GM18873 (cell line): ENCODE results near the gene RPL3.

Experiments
- ATAC-seq: cut with Tn5 transposase; IDR thresholded peaks from one replicate; pipeline ENCODE4 v1.9.1; 2021; ENCODE audit warnings: mild to moderate bottlenecking, moderate library complexity, moderate number of reproducible peaks; ENCODE audit not compliant: unreplicated experiment, low FRiP score

The RPL3 gene

DNA sequence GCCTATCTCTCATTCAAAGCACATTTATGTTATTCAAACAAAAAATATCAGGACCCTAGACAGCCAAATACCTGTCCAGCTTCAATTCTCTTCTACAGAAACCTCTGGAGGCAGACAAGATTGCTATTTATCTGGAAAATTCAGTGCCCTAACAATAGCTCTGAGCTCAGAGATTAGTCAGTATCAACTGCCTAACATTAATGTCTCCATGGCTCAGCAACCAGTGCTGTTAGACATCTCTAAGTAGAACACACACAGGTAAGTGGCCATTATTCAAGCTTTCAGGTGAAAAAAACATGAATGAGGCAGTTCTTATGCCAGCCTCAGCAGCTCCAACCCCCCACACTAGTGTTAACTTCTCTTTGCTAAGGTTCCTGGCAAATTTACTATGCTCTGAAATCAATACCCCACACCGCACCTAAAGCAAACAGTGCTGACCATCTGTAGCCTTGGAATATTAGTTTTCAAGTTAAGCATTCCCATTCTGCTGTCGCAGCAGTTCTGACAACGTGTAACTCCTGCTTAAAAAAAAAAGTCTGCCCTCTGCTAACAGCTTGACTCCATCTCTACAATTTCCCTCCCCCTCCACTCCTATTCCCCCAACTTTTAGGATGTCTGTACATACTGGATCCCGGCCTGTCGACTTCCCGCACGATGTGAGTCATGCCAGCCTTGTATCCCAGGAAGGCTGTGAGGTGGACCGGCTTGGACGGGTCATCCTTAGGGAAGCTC lies 1.5 kb downstream of the RPL3 start:
- ATAC-seq = no peak

DNA sequence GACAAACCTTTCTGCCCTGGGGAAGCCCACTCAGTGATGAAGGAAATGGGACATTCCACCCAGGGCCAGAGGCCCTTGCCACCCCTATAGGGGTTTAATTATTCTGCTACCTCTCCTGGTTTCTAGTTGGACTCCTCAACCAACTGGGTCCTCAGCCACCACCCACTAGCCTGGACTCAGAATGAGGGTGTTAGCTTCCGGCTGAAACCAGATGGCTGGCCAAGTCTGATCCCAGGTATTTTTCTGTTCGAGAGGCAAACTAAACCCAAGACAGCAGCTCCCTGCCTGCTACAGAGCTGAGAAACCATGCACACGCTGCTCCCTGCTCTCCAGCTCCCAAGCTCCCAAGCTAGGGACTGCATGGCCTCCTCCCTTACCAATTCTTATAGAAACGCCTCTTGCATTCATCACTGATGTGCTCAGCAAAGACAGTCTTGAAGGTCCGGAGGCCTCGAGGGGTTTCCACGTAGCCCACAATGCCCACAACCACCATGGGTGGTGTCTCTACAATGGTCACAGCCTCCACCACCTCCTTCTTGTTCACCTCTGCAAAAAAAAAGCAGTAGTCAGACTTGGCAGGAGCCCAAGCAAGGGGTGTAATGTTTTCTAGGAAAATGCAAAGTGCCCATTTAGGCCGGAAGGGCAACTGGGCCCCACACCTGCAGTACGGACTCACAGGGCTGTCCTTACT lies 2.2 kb downstream of the RPL3 start:
- ATAC-seq = no peak

- no peak for ATAC-seq
These were observed 2.9 kb downstream of the RPL3 start for GRCh38 chr22:39316440-39317083.

- no peak for ATAC-seq
These were observed 4.0 kb downstream of the RPL3 start for GRCh38 chr22:39315389-39315788.

DNA sequence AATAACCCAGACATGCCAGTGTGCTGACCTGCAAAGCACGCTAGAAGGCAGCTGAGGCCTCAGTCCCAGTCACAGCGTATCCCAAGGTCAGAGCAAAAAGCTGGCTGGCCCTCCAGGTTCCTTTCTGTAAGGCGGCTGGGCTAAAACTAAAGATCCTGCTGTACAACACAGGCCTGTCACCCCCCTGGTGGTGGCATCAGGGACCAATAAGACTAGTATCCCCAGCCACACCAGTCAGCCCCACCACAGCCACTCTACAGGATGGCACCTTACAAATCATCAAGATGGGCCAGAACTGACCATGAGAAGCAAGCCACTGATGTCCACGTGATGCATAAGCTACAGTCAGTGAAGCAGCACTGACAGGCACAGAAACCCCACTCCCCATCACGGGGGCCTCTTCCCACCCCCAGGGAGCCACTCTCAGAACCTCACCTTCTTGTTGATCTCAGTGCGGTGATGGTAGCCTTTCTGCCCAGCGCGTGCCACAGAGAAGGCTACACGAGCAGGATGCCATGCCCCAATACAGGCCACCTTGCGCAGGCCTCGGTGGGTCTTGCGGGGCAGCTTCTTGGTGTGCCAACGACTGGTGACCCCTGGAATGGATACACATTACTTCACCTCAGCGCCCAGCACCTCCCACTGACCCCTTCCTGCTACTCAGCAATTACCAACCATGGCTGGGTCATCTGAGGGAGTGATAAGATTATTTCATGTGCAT lies 5.0 kb downstream of the RPL3 start:
- no peak for ATAC-seq

GRCh38 chr22:39313258-39314001 lies 6.0 kb downstream of the RPL3 start:
- no peak for ATAC-seq

- ATAC-seq = no peak
These were observed 7.0 kb downstream of the RPL3 start for GRCh38 chr22:39312410-39312809.

- ATAC-seq = no peak
These were observed 7.6 kb downstream of the RPL3 start for GRCh38 chr22:39311592-39312400.

GRCh38 chr22:39309881-39310714 lies 9.3 kb downstream of the RPL3 start:
- no peak for ATAC-seq

DNA sequence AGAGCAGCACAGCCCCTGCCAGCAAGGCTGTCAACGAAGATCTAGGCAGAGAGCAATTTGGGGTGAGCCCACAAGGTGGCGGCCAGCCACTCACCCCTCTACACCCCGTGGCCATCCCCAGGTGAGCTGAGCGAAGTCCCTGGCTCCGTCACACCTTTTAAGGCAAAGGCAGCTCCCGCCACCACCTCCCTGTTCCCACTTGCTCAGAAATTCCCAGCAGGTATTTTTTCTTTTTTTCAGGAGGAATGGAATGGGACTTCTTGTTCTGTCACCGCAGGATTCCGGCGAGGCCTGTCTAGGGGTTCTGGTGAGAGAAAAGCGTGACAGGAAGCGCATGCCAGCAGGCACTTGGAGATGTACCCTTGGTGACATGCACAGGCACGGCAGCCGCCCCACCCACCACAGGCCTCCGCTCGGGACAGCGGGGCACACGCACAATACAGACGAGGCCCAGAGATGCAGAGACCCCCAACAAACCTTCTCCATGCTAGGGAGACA lies 10.0 kb downstream of the RPL3 start:
- no peak for ATAC-seq

DNA sequence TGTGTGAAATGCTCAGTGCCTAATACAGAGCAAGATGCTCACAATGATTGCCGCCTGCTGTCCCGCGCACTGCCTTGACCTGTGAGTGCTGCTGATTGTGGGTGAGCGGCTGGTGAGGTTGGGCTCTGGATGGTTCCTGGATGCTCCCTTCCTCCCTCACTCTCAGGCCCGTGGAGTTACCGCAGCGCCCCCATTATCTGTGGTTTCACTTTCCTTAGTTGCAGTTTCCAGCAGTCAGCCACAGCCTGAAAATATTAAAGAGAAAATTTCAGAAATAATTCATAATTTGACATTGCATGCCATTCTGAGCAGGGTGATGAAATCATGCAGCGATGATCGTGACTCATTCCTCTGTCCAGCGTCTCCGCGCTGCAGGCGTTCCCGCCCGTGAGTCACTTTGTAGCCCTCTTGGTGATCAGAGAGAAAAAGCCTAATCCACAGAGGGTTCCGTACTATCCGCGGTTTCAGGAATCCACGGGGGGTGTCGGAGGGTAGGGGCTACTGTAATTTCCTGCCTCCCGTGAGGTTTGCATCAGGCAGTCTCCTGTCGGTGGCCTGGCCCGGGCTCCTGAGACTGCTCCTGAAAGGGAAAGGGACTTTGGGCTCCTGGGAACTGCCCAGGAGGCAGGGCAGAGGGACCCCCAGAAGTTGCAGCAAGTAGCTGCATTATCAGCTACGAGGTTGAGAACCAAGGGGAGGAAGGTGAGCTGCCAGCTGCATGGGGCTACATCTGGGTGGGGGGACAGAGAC lies 10.6 kb downstream of the RPL3 start:
- ATAC-seq = no peak

DNA sequence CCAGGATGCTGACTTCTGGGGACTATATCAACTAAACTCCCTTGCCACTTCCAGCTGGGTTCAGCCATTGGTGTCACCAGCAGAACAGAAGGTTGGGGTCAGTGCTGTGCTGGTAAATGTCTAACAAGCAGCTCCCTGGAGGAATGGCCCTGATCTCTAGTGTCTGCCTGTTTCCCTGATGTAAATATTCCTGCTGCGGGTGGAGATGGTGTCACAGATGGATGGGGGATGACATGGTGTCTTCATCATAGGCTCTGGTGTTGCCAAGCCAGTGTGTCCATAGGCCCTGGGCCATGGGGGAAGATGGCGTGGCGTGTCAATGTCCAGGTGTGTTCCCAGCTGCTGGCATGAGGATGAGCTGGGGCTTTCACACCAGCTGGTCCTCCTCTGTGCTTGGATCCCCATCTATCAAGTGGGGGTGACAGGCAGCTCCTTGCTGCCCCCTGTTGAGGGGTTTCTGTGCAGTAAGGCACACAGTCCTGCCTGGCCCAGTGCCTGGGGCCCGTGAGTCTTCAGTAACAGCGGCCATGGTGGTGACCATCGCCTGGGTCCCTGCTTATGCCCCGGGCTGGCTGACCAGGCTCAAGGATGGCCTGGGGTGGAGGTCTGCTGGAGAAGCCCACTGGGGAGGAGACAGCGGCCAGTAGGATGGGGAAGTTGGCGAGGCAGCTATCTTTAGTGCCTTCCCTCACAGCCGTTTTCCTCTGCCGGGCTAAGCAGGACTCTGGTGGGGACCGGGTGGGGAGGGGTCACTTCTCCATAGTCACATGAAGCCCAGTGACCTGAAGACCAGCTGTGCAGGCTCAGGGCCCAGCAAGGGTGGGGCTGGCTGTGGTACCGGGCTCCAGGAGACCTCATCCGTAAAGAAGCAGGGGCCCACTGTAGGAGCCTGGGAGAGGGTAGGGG lies 12.7 kb downstream of the RPL3 start:
- no peak for ATAC-seq

DNA sequence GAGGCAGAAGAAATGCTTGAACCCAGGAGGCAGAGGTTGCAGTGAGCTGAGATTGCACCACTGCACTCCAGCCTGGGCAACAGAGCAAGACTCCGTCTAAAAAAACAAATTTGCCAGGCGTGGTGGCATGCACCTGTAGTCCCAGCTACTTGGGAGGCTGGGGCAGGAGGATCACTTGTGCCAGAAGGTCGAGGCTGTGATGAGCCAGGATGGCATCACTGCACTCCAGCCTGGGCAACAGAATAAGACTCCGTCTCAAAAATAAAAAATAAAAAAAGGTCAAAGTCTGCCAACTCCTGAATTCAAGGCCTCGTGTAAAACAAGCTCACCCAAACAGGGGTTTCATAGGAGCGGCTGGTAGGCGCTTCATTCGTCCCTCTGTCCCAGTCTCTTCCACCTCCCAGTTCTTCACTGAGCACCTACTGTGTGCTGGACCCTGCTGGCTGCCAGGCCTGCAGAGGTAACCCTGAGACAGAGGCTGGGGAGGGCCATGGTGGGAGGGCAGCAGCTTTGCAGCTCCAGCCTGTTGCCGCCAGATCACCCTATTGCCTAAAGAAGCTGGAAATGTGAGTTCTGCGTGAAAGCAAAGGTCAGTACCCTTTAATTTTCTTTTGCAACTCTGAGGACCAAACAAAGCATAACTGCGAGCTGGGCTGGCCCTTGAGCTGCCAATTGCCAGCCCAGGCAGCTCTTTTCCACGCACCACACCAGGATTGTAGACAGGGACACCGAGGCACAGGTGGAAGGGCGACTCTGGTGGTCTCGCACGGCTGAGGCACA lies 15.3 kb downstream of the RPL3 start:
- ATAC-seq = no peak

DNA sequence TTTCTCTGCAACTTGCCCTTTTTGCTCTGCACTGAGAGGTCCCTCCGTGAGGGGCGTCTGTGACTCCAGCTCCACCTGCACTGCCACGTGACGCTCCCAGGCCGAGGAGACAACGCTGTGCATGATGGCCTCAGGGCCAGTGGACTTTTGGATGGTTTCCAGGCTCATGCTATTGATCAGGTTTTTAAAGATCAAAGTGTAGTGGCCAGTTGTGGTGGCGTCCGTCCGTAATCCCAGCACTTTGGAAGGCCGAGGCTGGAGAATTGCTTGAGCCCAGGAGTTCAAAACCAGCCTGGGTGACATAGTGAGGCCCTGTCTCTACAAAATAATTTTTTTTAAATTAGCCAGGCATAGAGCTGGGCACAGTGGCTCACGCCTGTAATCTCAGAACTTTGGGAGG lies 16.1 kb downstream of the RPL3 start:
- no peak for ATAC-seq

DNA sequence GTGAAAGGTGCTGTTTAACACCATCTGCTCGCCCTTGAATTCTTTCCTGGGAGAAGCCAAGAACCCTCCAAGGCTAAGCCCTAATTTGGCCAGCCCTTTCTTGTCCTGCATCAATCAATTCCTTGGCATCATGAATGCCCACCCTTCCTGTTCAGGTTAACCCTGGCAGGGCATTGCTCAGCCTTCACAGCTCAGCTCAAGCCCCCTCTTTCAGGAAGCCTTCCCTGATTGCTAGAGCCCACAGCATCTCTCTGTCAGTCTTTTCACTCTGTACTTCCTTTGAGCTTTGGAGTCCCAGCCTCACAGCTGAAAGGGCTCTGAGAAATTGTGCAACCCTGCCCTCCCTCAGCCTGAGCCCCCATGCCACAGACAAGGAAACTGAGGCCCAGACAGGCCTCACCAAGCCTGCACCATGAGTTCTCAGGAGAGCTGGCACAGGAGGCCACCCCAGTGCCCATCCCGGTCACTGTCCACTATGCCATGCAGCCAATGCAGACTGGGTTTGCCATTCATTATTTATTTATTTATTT lies 16.9 kb downstream of the RPL3 start:
- ATAC-seq = no peak

- ATAC-seq = no peak
These were observed 17.5 kb downstream of the RPL3 start for GRCh38 chr22:39301926-39302325.
